Right lobe of liver (tissue), 6 donors: ENCODE data around the gene MATN1. TPM values are rescaled to one million over a fixed set of nuclear protein-coding genes. Genes with fewer than 3 reads are reported as not detected.

Source experiments
- ATAC-seq, 4 donors: fragments of 200-7000 bp; cut with Tn5 transposase; one replicate each; pipeline ENCODE4 v1.9.1; 2020; ENCODE audit warnings: mild to moderate bottlenecking in 4 of 4, moderate library complexity in 4 of 4
- DNase-seq, 3 donors: peaks; one replicate each; pipeline ENCODE4 v3.0.0-alpha.2; 2020
- H3K27ac ChIP-seq, 3 donors: fragments of 200-600 bp; one replicate each; pipeline ENCODE4 v1.8.0; 2022
- H3K27me3 ChIP-seq, 2 donors: fragments of 200-600 bp; one replicate each; pipeline ENCODE4 v1.8.0; 2022
- H3K36me3 ChIP-seq, 4 donors: fragments of 200-600 bp; sonication (generic) in 1 of 4; one replicate each; pipeline versions ENCODE4 v1.5.1 to v1.8.0; 2017 to 2022; ENCODE audit warnings: control low read depth in 1 of 4
- H3K4me1 ChIP-seq, 4 donors: fragments of 200-600 bp; sonication (generic) in 1 of 4; one replicate each; pipeline versions ENCODE4 v1.5.1 to v1.8.0; 2017 to 2022; ENCODE audit warnings: control low read depth in 1 of 4
- H3K4me3 ChIP-seq, 3 donors: fragments of 200-600 bp; one replicate each; pipeline ENCODE4 v1.8.0; 2022
- H3K9me3 ChIP-seq, 4 donors: fragments of 200-600 bp; sonication (generic) in 1 of 4; one replicate each; pipeline versions ENCODE4 v1.5.1 to v1.8.0; 2017 to 2022; ENCODE audit warnings: control low read depth in 1 of 4
- POLR2A ChIP-seq: fragments of 450-650 bp; IDR thresholded peaks from one replicate; pipeline ENCODE4 v1.6.1; 2017; ENCODE audit warnings: antibody characterized with exemption, mild to moderate bottlenecking
- WGBS: methylation state at CpG from one replicate; pipeline ENCODE4 v1.1.6; 2018; ENCODE audit warnings: low coverage, low lambda C conversion rate; ENCODE audit not compliant: insufficient coverage; ENCODE audit errors: missing lambda C conversion rate; 5-methylcytosine and 5-hydroxymethylcytosine counted together
- intact Hi-C, 2 donors: fragments of 100-400 bp; cut with DNase I; formaldehyde crosslinking; loops; one replicate each; pipeline versions ENCODE4 v1.11.2 to v1.14.1; 2022
- total RNA-seq, 6 experiments: library from RNA; depleted of rRNA in 2 of 6; stranded (reverse); fragments of >200 nt in 2 of 6; fragmentation: NEBNext Ultra II Directional in 3 of 6; extraction: Animal tissue kit (Norgen Biotek cat#: 25700) in 3 of 6; gene quantifications; one replicate each; pipeline versions ENCODE4 v1.1.0 to v1.2.4, GENCODE V29; 2016 to 2023
- TF ChIP-seq, protein P1 (sequence below), 4 donors: fragments of 200-600 bp in 3 of 4; fragments of 450-650 bp in 1 of 4; IDR thresholded peaks; one replicate each; pipeline versions ENCODE4 v1.5.1 to v1.8.0; 2016 to 2022; ENCODE audit warnings: antibody characterized with exemption in 4 of 4, mild to moderate bottlenecking in 2 of 4
- donor health status: DM: no; HTN: yes; CAD: no.
- donor health status: DM: no; HTN: no; CAD: no.
- donor health status: DM: no; HTN: no; CAD: no.
- donor health status: DM: no; HTN: yes; CAD: no.
- donor health status: DM: no; HTN: yes; CAD: no.

The MATN1 gene
- total RNA-seq, 6 experiments from 2014 or later: not detected

- DNase-seq (no peak), ATAC-seq (no peak)
- TF ChIP-seq, protein P1, sequence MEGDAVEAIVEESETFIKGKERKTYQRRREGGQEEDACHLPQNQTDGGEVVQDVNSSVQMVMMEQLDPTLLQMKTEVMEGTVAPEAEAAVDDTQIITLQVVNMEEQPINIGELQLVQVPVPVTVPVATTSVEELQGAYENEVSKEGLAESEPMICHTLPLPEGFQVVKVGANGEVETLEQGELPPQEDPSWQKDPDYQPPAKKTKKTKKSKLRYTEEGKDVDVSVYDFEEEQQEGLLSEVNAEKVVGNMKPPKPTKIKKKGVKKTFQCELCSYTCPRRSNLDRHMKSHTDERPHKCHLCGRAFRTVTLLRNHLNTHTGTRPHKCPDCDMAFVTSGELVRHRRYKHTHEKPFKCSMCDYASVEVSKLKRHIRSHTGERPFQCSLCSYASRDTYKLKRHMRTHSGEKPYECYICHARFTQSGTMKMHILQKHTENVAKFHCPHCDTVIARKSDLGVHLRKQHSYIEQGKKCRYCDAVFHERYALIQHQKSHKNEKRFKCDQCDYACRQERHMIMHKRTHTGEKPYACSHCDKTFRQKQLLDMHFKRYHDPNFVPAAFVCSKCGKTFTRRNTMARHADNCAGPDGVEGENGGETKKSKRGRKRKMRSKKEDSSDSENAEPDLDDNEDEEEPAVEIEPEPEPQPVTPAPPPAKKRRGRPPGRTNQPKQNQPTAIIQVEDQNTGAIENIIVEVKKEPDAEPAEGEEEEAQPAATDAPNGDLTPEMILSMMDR (IDR thresholded peaks at IDR 0.05): no peak
- no peak for TF ChIP-seq POLR2A
- WGBS: 74% methylated on average over 6 of the region's 10 CpGs
- Histone ChIP-seq H3K27ac (no peak overlapping the region), H3K36me3 (peaks cover 0 to 2% (median 0%) of the 10 kb centered on the region in 4 donors), H3K27me3 (no peaks in the 10 kb centered on the region), H3K4me1 (no peaks in the 10 kb centered on the region), H3K4me3 (no peak overlapping the region), H3K9me3 (no peaks in the 10 kb centered on the region)
- intact Hi-C loops: no loop called here
Measured at GRCh38 chr1:30732277-30732996, 9.1 kb upstream of the MATN1 start.

GRCh38 chr1:30731806-30732276 lies 8.5 kb upstream of the MATN1 start:
- ATAC-seq (no peak), DNase-seq (no peak)
- intact Hi-C loops: no loop called here
- TF ChIP-seq, protein P1 (IDR thresholded peaks at IDR 0.05): no peak
- no peak for TF ChIP-seq POLR2A
- H3K4me3 ChIP-seq: no peak overlapping the region
- H3K4me1 ChIP-seq: no peaks in the 10 kb centered on the region
- H3K36me3 ChIP-seq: peaks cover 0 to 2% (median 0%) of the 10 kb centered on the region in 4 donors
- WGBS: 71% methylated on average over 8 of the region's 8 CpGs
- no peaks in the 10 kb centered on the region for H3K27me3 ChIP-seq
- H3K9me3 ChIP-seq: no peaks in the 10 kb centered on the region
- no peak overlapping the region for H3K27ac ChIP-seq

GRCh38 chr1:30731109-30731805 lies 7.9 kb upstream of the MATN1 start:
- DNase-seq (no peak), ATAC-seq (no peak)
- intact Hi-C loops: no loop called here
- 78% methylated on average over 10 of the region's 10 CpGs for WGBS
- Histone ChIP-seq H3K27ac (no peak overlapping the region), H3K27me3 (no peaks in the 10 kb centered on the region), H3K36me3 (peaks cover 0 to under 1% (median 0%) of the 10 kb centered on the region in 4 donors), H3K4me3 (no peak overlapping the region), H3K9me3 (no peaks in the 10 kb centered on the region), H3K4me1 (no peaks in the 10 kb centered on the region)
- TF ChIP-seq, protein P1 (IDR thresholded peaks at IDR 0.05): no peak
- TF ChIP-seq POLR2A: no peak

- no peaks in the 10 kb centered on the region for H3K27me3 ChIP-seq
- peaks cover 0 to 2% (median 0%) of the 10 kb centered on the region in 4 donors for H3K36me3 ChIP-seq
- TF ChIP-seq POLR2A: no peak
- TF ChIP-seq, protein P1 (IDR thresholded peaks at IDR 0.05): no peak
- ATAC-seq: no peak
- intact Hi-C loops: no loop called here
- 69% methylated on average over 7 of the region's 23 CpGs for WGBS
- H3K4me1 ChIP-seq: no peaks in the 10 kb centered on the region
- no peak for DNase-seq
- no peaks in the 10 kb centered on the region for H3K9me3 ChIP-seq
- H3K4me3 ChIP-seq: no peak overlapping the region
- H3K27ac ChIP-seq: no peak overlapping the region
Measured at GRCh38 chr1:30730346-30731108, 7.1 kb upstream of the MATN1 start.
